B cell (primary cell): ENCODE data around the gene PPP6R3.

Experiments used
- EZH2 ChIP-seq: IDR thresholded peaks from 2 replicates; pipeline ENCODE4 v1.6.1; 2012; ENCODE audit warnings: borderline replicate concordance, low read depth, mild to moderate bottlenecking, moderate library complexity, low read length; ENCODE audit not compliant: insufficient read depth, poor library complexity, severe bottlenecking
- TF ChIP-seq, protein P1 (sequence below): fragments of 200-600 bp; IDR thresholded peaks from one replicate; pipeline ENCODE4 v1.8.0; 2022; ENCODE audit warnings: antibody characterized with exemption, mild to moderate bottlenecking

DNA sequence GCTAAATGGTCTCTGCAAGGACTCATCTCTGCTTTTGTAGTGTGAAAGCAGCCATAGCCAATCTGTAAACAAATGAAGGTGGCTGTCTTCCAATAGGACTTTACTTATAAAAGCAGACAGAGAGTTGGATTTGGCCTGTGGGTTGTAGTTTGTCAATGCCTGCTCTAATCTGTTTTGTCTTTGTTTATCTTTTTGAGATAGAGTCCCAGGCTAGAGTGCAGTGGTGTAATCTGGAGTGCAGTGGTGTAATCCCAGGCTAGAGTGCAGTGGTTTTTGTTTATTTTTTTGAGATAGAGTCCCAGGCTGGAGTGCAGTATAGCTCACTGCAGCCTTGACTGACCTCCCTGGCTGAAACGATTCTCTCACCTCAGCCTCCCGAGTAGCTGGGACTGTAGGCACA is 8.6 kb downstream of the PPP6R3 start:
- TF ChIP-seq, protein P1, sequence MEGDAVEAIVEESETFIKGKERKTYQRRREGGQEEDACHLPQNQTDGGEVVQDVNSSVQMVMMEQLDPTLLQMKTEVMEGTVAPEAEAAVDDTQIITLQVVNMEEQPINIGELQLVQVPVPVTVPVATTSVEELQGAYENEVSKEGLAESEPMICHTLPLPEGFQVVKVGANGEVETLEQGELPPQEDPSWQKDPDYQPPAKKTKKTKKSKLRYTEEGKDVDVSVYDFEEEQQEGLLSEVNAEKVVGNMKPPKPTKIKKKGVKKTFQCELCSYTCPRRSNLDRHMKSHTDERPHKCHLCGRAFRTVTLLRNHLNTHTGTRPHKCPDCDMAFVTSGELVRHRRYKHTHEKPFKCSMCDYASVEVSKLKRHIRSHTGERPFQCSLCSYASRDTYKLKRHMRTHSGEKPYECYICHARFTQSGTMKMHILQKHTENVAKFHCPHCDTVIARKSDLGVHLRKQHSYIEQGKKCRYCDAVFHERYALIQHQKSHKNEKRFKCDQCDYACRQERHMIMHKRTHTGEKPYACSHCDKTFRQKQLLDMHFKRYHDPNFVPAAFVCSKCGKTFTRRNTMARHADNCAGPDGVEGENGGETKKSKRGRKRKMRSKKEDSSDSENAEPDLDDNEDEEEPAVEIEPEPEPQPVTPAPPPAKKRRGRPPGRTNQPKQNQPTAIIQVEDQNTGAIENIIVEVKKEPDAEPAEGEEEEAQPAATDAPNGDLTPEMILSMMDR = no peak
- TF ChIP-seq EZH2 = no peak
